Keratinocyte (primary cell): ENCODE data around the gene MLLT6. TPM values are rescaled to one million over a fixed set of nuclear protein-coding genes. Genes with fewer than 3 reads are reported as not detected.

Experiments
- DNase-seq: peaks from one replicate; pipeline ENCODE4 v3.0.0-alpha.2; 2011; ENCODE audit warnings: low read depth, missing footprints, low spot score
- FAIRE-seq: peaks from 2 replicates; lab custom pipeline; 2011; peaks lifted over from hg19 to GRCh38; lab: Jason Lieb, UNC
- H2AFZ ChIP-seq: 2 replicates; pipeline ENCODE4 v1.6.0; 2012; ENCODE audit warnings: low read length, control low read depth, inconsistent platforms; ENCODE audit not compliant: control insufficient read depth
- H3K27ac ChIP-seq: 2 replicates; pipeline ENCODE4 v1.5.1; 2011; ENCODE audit warnings: low read length; ENCODE audit not compliant: control insufficient read depth, insufficient read depth
- H3K27me3 ChIP-seq: 3 replicates; pipeline ENCODE4 v1.6.0; 2011; ENCODE audit warnings: low read length; ENCODE audit not compliant: control insufficient read depth, insufficient read depth; ENCODE audit errors: extremely low read depth
- H3K36me3 ChIP-seq, 2 experiments: 2 replicates in 1 of 2; 3 replicates in 1 of 2; pipeline ENCODE4 v1.5.1; 2011; ENCODE audit warnings: low read length in 2 of 2, mild to moderate bottlenecking in 1 of 2; ENCODE audit not compliant: control insufficient read depth in 2 of 2, insufficient read depth in 2 of 2; ENCODE audit errors: extremely low read depth in 1 of 2
- H3K4me1 ChIP-seq: 3 replicates; pipeline ENCODE4 v1.5.1; 2011; ENCODE audit warnings: low read length; ENCODE audit not compliant: control insufficient read depth, insufficient read depth; ENCODE audit errors: extremely low read depth
- H3K4me2 ChIP-seq: 3 replicates; pipeline ENCODE4 v1.6.0; 2011; ENCODE audit warnings: low read depth, low read length; ENCODE audit not compliant: control insufficient read depth, insufficient read depth; ENCODE audit errors: extremely low read depth
- H3K4me3 ChIP-seq, 3 experiments: fragments of 200-600 bp in 1 of 3; sonication (generic) in 1 of 3; 2 replicates in 2 of 3; 3 replicates in 1 of 3; pipeline ENCODE4 v1.5.1; 2011 to 2016; ENCODE audit warnings: low read length in 3 of 3, mild to moderate bottlenecking in 3 of 3, control low read depth in 2 of 3, inconsistent platforms in 1 of 3, low read depth in 1 of 3, mixed read lengths in 1 of 3, mixed run types in 1 of 3, moderate library complexity in 1 of 3; ENCODE audit not compliant: control insufficient read depth in 2 of 3, insufficient read depth in 2 of 3; ENCODE audit errors: extremely low read depth in 1 of 3
- H3K79me2 ChIP-seq: 2 replicates; pipeline ENCODE4 v1.6.0; 2012; ENCODE audit warnings: low read length; ENCODE audit not compliant: control insufficient read depth, insufficient read depth
- H3K9ac ChIP-seq: 3 replicates; pipeline ENCODE4 v1.6.0; 2011; ENCODE audit warnings: low read length; ENCODE audit not compliant: control insufficient read depth, insufficient read depth; ENCODE audit errors: extremely low read depth
- H3K9me1 ChIP-seq: 3 replicates; pipeline ENCODE4 v1.6.0; 2011; ENCODE audit warnings: low read length; ENCODE audit not compliant: control insufficient read depth, insufficient read depth; ENCODE audit errors: extremely low read depth
- H3K9me3 ChIP-seq: 2 replicates; pipeline ENCODE4 v1.5.1; 2012; ENCODE audit warnings: low read depth, low read length; ENCODE audit not compliant: control insufficient read depth
- H4K20me1 ChIP-seq: 3 replicates; pipeline ENCODE4 v1.6.0; 2011; ENCODE audit warnings: low read length; ENCODE audit not compliant: control insufficient read depth, insufficient read depth; ENCODE audit errors: extremely low read depth
- EZH2 ChIP-seq: IDR thresholded peaks from one replicate; pipeline ENCODE4 v1.6.1; 2012; ENCODE audit warnings: inconsistent platforms, mild to moderate bottlenecking, low read length, moderate library complexity
- dilution Hi-C: fragments of 300-500 bp; cut with MboI; formaldehyde crosslinking; loops from one replicate; pipeline ENCODE4 v1.7.0; 2020; ENCODE audit warnings: low sequenced_read_pairs; ENCODE audit not compliant: extremely low pct_ligation_motif_present
- polyA plus RNA-seq, 5 experiments: library from polyadenylated mRNA; depleted of rRNA in 3 of 5; stranded (reverse) in 3 of 5; stranded (forward) in 1 of 5; unstranded in 1 of 5; fragments of >200 nt; gene quantifications; 1 replicate in 1 of 5; 2 replicates in 3 of 5; 3 replicates in 1 of 5; pipeline versions ENCODE4 v1.2.1 to v1.2.3, GENCODE V29; 2011 to 2012; ENCODE audit warnings: missing spikeins in 2 of 5, low read depth in 1 of 5, low replicate concordance in 1 of 5
- TF ChIP-seq, protein P1 (sequence below), 3 experiments: IDR thresholded peaks in 1 of 3; conservative IDR thresholded peaks in 1 of 3; optimal IDR thresholded peaks in 1 of 3; 2 replicates in 2 of 3; 3 replicates in 1 of 3; pipeline versions ENCODE3 to v1.5.1; 2011; ENCODE audit warnings: low read length in 3 of 3, mild to moderate bottlenecking in 3 of 3, moderate library complexity in 2 of 3, control low read depth in 1 of 3, inconsistent platforms in 1 of 3; ENCODE audit not compliant: insufficient read depth in 2 of 3; ENCODE audit errors: extremely low read depth in 1 of 3

MLLT6 gene
- polyA plus RNA-seq, 1 donor (not counting 4 experiments of a cell fraction or from before 2014, with no cell fraction given): 17.4 TPM

DNA sequence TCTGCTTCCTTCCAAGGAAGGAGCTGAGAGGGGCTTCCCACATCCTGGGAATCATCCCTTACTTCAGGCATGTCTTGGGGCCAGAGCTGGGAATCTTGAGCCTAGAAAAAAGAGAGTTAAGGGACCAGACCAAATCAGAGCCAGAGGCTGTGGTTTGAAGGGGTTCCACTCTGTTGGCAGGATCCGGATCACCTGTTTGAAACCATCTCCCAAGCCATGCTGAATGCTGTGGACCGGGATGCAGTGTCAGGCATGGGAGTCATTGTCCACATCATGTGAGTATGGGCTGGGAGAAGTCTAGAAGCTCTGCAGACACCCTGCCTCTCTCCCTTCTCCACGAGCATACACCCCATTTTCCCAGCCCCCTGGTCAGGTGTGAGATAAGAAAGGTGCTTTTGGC, 57.2 kb downstream of the MLLT6 start:
- no peak overlapping the region for H3K4me2 ChIP-seq
- H3K79me2 ChIP-seq: no peaks in the 10 kb centered on the region
- H2AFZ ChIP-seq: no peak overlapping the region
- dilution Hi-C loops: no loop called here
- H3K36me3 ChIP-seq: peaks cover 29 to 35% of the 10 kb centered on the region in 2 experiments
- DNase-seq (no peak), FAIRE-seq (no peak)
- TF ChIP-seq, protein P1, sequence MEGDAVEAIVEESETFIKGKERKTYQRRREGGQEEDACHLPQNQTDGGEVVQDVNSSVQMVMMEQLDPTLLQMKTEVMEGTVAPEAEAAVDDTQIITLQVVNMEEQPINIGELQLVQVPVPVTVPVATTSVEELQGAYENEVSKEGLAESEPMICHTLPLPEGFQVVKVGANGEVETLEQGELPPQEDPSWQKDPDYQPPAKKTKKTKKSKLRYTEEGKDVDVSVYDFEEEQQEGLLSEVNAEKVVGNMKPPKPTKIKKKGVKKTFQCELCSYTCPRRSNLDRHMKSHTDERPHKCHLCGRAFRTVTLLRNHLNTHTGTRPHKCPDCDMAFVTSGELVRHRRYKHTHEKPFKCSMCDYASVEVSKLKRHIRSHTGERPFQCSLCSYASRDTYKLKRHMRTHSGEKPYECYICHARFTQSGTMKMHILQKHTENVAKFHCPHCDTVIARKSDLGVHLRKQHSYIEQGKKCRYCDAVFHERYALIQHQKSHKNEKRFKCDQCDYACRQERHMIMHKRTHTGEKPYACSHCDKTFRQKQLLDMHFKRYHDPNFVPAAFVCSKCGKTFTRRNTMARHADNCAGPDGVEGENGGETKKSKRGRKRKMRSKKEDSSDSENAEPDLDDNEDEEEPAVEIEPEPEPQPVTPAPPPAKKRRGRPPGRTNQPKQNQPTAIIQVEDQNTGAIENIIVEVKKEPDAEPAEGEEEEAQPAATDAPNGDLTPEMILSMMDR (optimal IDR thresholded peaks at IDR 0.05 in 1 of 3, IDR thresholded peaks at IDR 0.05 in 1 of 3, conservative IDR thresholded peaks at IDR 0.05 in 1 of 3; ENCODE audit: extremely low read depth in 1 of 3, insufficient read depth in 2 of 3, low read length in 3 of 3): no peak
- no peak for TF ChIP-seq EZH2
- H3K9ac ChIP-seq: no peak overlapping the region
- no peaks in the 10 kb centered on the region for H3K9me3 ChIP-seq
- H3K27me3 ChIP-seq: no peaks in the 10 kb centered on the region
- H3K27ac ChIP-seq: no peak overlapping the region
- no peaks in the 10 kb centered on the region for H3K9me1 ChIP-seq
- no peaks in the 10 kb centered on the region for H4K20me1 ChIP-seq
- no peaks in the 10 kb centered on the region for H3K4me1 ChIP-seq
- H3K4me3 ChIP-seq: no peak overlapping the region

DNA sequence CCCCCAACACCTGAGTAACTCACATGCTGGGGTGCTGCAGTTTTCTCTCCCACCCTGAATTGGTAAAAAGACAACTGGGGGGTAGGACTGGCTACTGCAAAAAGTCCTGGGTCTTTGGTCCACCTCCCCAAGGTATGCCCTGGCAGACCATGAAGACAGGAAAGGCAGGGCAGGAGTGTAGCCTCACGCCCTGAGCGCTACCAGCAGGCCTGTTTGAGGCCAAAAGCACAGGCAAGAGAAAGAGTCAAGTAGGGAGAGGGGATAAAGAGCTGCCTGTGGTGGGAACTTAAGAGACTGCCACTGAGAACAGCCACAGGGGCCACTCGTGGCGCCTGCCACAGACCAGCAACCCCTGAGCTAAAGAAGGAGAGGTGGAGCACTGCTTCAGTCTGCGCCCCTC, 61.3 kb downstream of the MLLT6 start:
- Histone ChIP-seq H3K4me3 (no peak overlapping the region), H3K27ac (no peak overlapping the region), H3K36me3 (peaks cover 33 to 47% of the 10 kb centered on the region in 2 experiments), H3K9me1 (no peaks in the 10 kb centered on the region), H3K4me1 (no peaks in the 10 kb centered on the region), H3K4me2 (no peak overlapping the region), H3K9me3 (no peaks in the 10 kb centered on the region), H3K9ac (no peak overlapping the region), H4K20me1 (no peaks in the 10 kb centered on the region), H2AFZ (no peak overlapping the region), H3K27me3 (no peaks in the 10 kb centered on the region), H3K79me2 (no peaks in the 10 kb centered on the region)
- TF ChIP-seq, protein P1 (optimal IDR thresholded peaks at IDR 0.05 in 1 of 3, IDR thresholded peaks at IDR 0.05 in 1 of 3, conservative IDR thresholded peaks at IDR 0.05 in 1 of 3; ENCODE audit: extremely low read depth in 1 of 3, insufficient read depth in 2 of 3, low read length in 3 of 3): no peak
- dilution Hi-C loops: no loop called here
- no peak for DNase-seq
- FAIRE-seq: no peak
